Fibroblast of mammary gland (primary cell): ENCODE data around the gene EIF1.
"Not testable (repeated sequence)": the region's sequence is repeated elsewhere in the genome, so short reads cannot be mapped to it uniquely, and the experiment has no call there.

Experiments
- DNase-seq: peaks from one replicate; pipeline ENCODE4 v3.0.0-alpha.2; 2010; ENCODE audit warnings: low read depth
- H3K4me3 ChIP-seq: 2 replicates; pipeline ENCODE4 v1.5.1; 2011; ENCODE audit warnings: low read depth, mild to moderate bottlenecking, low read length, moderate library complexity; ENCODE audit not compliant: control insufficient read depth
- CTCF ChIP-seq: conservative IDR thresholded peaks from 2 replicates; pipeline ENCODE4 v1.5.1; 2011; ENCODE audit warnings: low read depth, low read length, inconsistent platforms; ENCODE audit not compliant: control insufficient read depth, insufficient read depth

Gene EIF1

GRCh38 chr17:41664587-41665565 is 23.8 kb upstream of the EIF1 start:
- H3K4me3 ChIP-seq: peak overlapping the region; percentile 36
- no peak for TF ChIP-seq CTCF
- peak; percentile 45 for DNase-seq

- TF ChIP-seq CTCF: peak; percentile 42
- peak overlapping the region; percentile 36 for H3K4me3 ChIP-seq
- DNase-seq: peak; percentile 76
These were observed 23.0 kb upstream of the EIF1 start for GRCh38 chr17:41665566-41666236.

GRCh38 chr17:41666237-41666641 is 22.4 kb upstream of the EIF1 start:
- peak overlapping the region; percentile 52 for H3K4me3 ChIP-seq
- peak; percentile 41 for DNase-seq

GRCh38 chr17:41666708-41667279 is 21.9 kb upstream of the EIF1 start:
- TF ChIP-seq CTCF: peak; percentile 83
- peak overlapping the region; percentile 52 for H3K4me3 ChIP-seq
- DNase-seq: peak; percentile 66

More at GRCh38 chr17:41666237-41666641, 22.4 kb upstream of the EIF1 start:
- TF ChIP-seq CTCF: no peak

- no peak overlapping the region for H3K4me3 ChIP-seq
- DNase-seq: no peak
- no peak for TF ChIP-seq CTCF
These were observed 21.2 kb upstream of the EIF1 start for GRCh38 chr17:41667280-41668041.

- H3K4me3 ChIP-seq: no peak overlapping the region
- DNase-seq: no peak
- no peak for TF ChIP-seq CTCF
These were observed 16.5 kb upstream of the EIF1 start for GRCh38 chr17:41672153-41672552.

- not testable (repeated sequence) for H3K4me3 ChIP-seq, DNase-seq
These were observed 13.3 kb upstream of the EIF1 start for GRCh38 chr17:41675157-41676057.
